SK-N-MC (cell line): ENCODE results near the gene RND1.

Experiments
- EZH2 ChIP-seq: fragments of 200-600 bp; sonication (generic); IDR thresholded peaks from one replicate; pipeline ENCODE4 v1.6.1; 2017; ENCODE audit warnings: antibody characterized with exemption
- FOXP2 ChIP-seq: optimal IDR thresholded peaks from 2 replicates; pipeline ENCODE3; 2011; ENCODE audit warnings: mild to moderate bottlenecking, moderate library complexity; ENCODE audit not compliant: insufficient read depth; ENCODE audit errors: extremely low read length, control extremely low read depth
- POLR2AphosphoS5 ChIP-seq: IDR thresholded peaks from 2 replicates; pipeline ENCODE4 v1.6.1; 2012; ENCODE audit warnings: mild to moderate bottlenecking, low read depth, low read length, borderline replicate concordance

- TF ChIP-seq POLR2AphosphoS5 (no peak), FOXP2 (no peak), EZH2 (no peak)
Measured at GRCh38 chr12:48816143-48816854, 49.4 kb downstream of the RND1 start.
